Activated T-helper 1 cell treated with Interleukin-2 at 50 U/mL for 16 hours (primary cell): ENCODE results near the gene C9orf152.
"Not testable (repeated sequence)": the region's sequence is repeated elsewhere in the genome, so short reads cannot be mapped to it uniquely, and the experiment has no call there.

Experiments used
- DNase-seq: peaks from one replicate; pipeline ENCODE4 v3.0.0-alpha.2; 2020; ENCODE audit warnings: low read depth

C9orf152 gene

GRCh38 chr9:110214586-110215355, 6.8 kb upstream of the C9orf152 start:
- no peak for DNase-seq

GRCh38 chr9:110214090-110214489, 6.1 kb upstream of the C9orf152 start:
- no peak for DNase-seq

GRCh38 chr9:110213413-110214044, 5.6 kb upstream of the C9orf152 start:
- DNase-seq: no peak

GRCh38 chr9:110207071-110207641, 803 bp downstream of the C9orf152 start:
- DNase-seq: no peak

- no peak for DNase-seq
Measured at GRCh38 chr9:110206389-110206788, 1.6 kb downstream of the C9orf152 start.

GRCh38 chr9:110205612-110206011, 2.3 kb downstream of the C9orf152 start:
- DNase-seq: not testable (repeated sequence)

- DNase-seq: no peak
Measured at GRCh38 chr9:110202232-110202631, 5.7 kb downstream of the C9orf152 start.

- no peak for DNase-seq
Measured at GRCh38 chr9:110199643-110200042, 8.3 kb downstream of the C9orf152 start.

GRCh38 chr9:110198357-110198756, 9.6 kb downstream of the C9orf152 start:
- no peak for DNase-seq

GRCh38 chr9:110197330-110198187, 10.4 kb downstream of the C9orf152 start:
- DNase-seq: no peak

GRCh38 chr9:110196084-110196499, 11.9 kb downstream of the C9orf152 start:
- DNase-seq: not testable (repeated sequence)

- DNase-seq: no peak
Measured at GRCh38 chr9:110192531-110193261, 15.3 kb downstream of the C9orf152 start.

- DNase-seq: no peak
Measured at GRCh38 chr9:110191615-110192014, 16.3 kb downstream of the C9orf152 start.

GRCh38 chr9:110189559-110190320, 18.2 kb downstream of the C9orf152 start:
- no peak for DNase-seq

- no peak for DNase-seq
Measured at GRCh38 chr9:110188991-110189390, 19.0 kb downstream of the C9orf152 start.

- no peak for DNase-seq
Measured at GRCh38 chr9:110188101-110188500, 19.9 kb downstream of the C9orf152 start.

GRCh38 chr9:110187126-110187525, 20.8 kb downstream of the C9orf152 start:
- DNase-seq: no peak

GRCh38 chr9:110186254-110186653, 21.7 kb downstream of the C9orf152 start:
- DNase-seq: no peak

- DNase-seq: no peak
Measured at GRCh38 chr9:110185806-110186205, 22.2 kb downstream of the C9orf152 start.

GRCh38 chr9:110183208-110184145, 24.5 kb downstream of the C9orf152 start:
- DNase-seq: no peak
